GM13976 (cell line): ENCODE data around the gene TMEM151A.

Experiments
- DNase-seq: peaks from one replicate; pipeline ENCODE4 v3.0.0; 2012; ENCODE audit warnings: low spot score
- CTCF ChIP-seq: IDR thresholded peaks from 2 replicates; pipeline ENCODE4 v1.5.1; 2012; ENCODE audit warnings: borderline replicate concordance, mild to moderate bottlenecking; ENCODE audit not compliant: insufficient read depth; ENCODE audit errors: extremely low read depth, missing control alignments, control extremely low read depth
- in situ Hi-C: fragments of 300-500 bp; cut with MboI; formaldehyde crosslinking; loops from one replicate; pipeline ENCODE4 v1.12.0; 2022; ENCODE audit warnings: low sequenced_read_pairs, mixed read lengths, inconsistent platforms; ENCODE audit not compliant: unreplicated experiment

Gene TMEM151A

GRCh38 chr11:66291706-66292542 is at the start of gene TMEM151A:
TMEM151A (plus strand) TSS chr11:66291894; CDS start chr11:66292014, 120 bp downstream.
- no peak for DNase-seq
- no peak for TF ChIP-seq CTCF
- in situ Hi-C loops: no loop called here

GRCh38 chr11:66242095-66242765 is 49.5 kb upstream of the TMEM151A start:
- in situ Hi-C loops: no loop called here
- TF ChIP-seq CTCF: no peak
- DNase-seq: no peak

- TF ChIP-seq CTCF: no peak
- DNase-seq: no peak
- in situ Hi-C loops: no loop called here
Observed at GRCh38 chr11:66243782-66244535, 47.7 kb upstream of the TMEM151A start.

GRCh38 chr11:66247295-66247694 is 44.4 kb upstream of the TMEM151A start:
- in situ Hi-C loops: no loop called here
- no peak for DNase-seq
- TF ChIP-seq CTCF: no peak

- TF ChIP-seq CTCF: no peak
- in situ Hi-C loops: no loop called here
- DNase-seq: no peak
Observed at GRCh38 chr11:66247801-66248200, 43.9 kb upstream of the TMEM151A start.

GRCh38 chr11:66248903-66249302 is 42.8 kb upstream of the TMEM151A start:
- DNase-seq: no peak
- in situ Hi-C loops: no loop called here
- no peak for TF ChIP-seq CTCF
